Activated CD8-positive, alpha-beta memory T cell treated with anti-CD3 and anti-CD28 coated beads, Interleukin-2, amount 50 U/mL, for 24 hours (primary cell): Measurements from ENCODE around the gene ERBB2.

Experiments
- DNase-seq: peaks from one replicate; pipeline ENCODE4 v3.0.0-alpha.2; 2020; ENCODE audit errors: extremely low read depth

The ERBB2 gene

GRCh38 chr17:39699818-39700147, at the start of gene ERBB2:
ERBB2 (plus strand) TSS chr17:39700064; CDS start chr17:39700239, 175 bp downstream.
- no peak for DNase-seq

GRCh38 chr17:39650121-39650579, 49.7 kb upstream of the ERBB2 start:
- DNase-seq, result no peak

GRCh38 chr17:39651923-39652586, 47.8 kb upstream of the ERBB2 start:
- DNase-seq, result no peak

GRCh38 chr17:39652587-39653315, 47.1 kb upstream of the ERBB2 start:
- no peak for DNase-seq

GRCh38 chr17:39653316-39653661, 46.6 kb upstream of the ERBB2 start:
- DNase-seq, result no peak

- DNase-seq, result peak; percentile 57
These were observed 46.1 kb upstream of the ERBB2 start for GRCh38 chr17:39653662-39654331.

- no peak for DNase-seq
These were observed 44.8 kb upstream of the ERBB2 start for GRCh38 chr17:39655105-39655504.

- DNase-seq, result no peak
These were observed 41.5 kb upstream of the ERBB2 start for GRCh38 chr17:39658346-39658745.

- DNase-seq, result no peak
These were observed 41.1 kb upstream of the ERBB2 start for GRCh38 chr17:39658760-39659159.

GRCh38 chr17:39659279-39660010, 40.4 kb upstream of the ERBB2 start:
- no peak for DNase-seq

- no peak for DNase-seq
These were observed 39.9 kb upstream of the ERBB2 start for GRCh38 chr17:39660011-39660360.

- no peak for DNase-seq
These were observed 39.2 kb upstream of the ERBB2 start for GRCh38 chr17:39660397-39661385.

GRCh38 chr17:39661744-39662541, 37.9 kb upstream of the ERBB2 start:
- DNase-seq, result no peak

- no peak for DNase-seq
These were observed 37.1 kb upstream of the ERBB2 start for GRCh38 chr17:39662551-39663339.

- no peak for DNase-seq
These were observed 36.5 kb upstream of the ERBB2 start for GRCh38 chr17:39663340-39663687.

- no peak for DNase-seq
These were observed 35.9 kb upstream of the ERBB2 start for GRCh38 chr17:39663688-39664580.

- DNase-seq, result no peak
These were observed 35.0 kb upstream of the ERBB2 start, which contains the start of gene TCAP for GRCh38 chr17:39664581-39665561. TCAP (plus strand) TSS chr17:39665349; CDS start chr17:39665360, 11 bp downstream.
